Measurements from ENCODE around the gene CYB5R4.
"Not testable (repeated sequence)": the region's sequence is repeated elsewhere in the genome, so short reads cannot be mapped to it uniquely, and the experiment has no call there.

The CYB5R4 gene

GRCh38 chr6:83889621-83890020 is 30.1 kb downstream of the CYB5R4 start:
- Histone ChIP-seq H3K36me3 (replicated peaks; ENCODE audit: low read depth, low read length) (peaks cover 9% of the 10 kb centered on the region), H3K9me3 (ENCODE audit: insufficient read depth, low read length) (peaks cover 3% of the 10 kb centered on the region; the same call in 1 of the 2 replicates), H3K9ac (ENCODE audit: low read length) (no peak overlapping the region), H4K20me1 (ENCODE audit: insufficient read depth, low read length) (peaks cover 23% of the 10 kb centered on the region), H3K79me2 (ENCODE audit: low read length) (peaks cover 49% of the 10 kb centered on the region), H3K27me3 (ENCODE audit: low read depth, low read length) (no peaks in the 10 kb centered on the region), H3K4me1 (ENCODE audit: low read length) (peaks cover 16% of the 10 kb centered on the region), H2AFZ (ENCODE audit: low read depth, low read length) (no peak overlapping the region), H3K4me2 (ENCODE audit: low read length) (no peak overlapping the region), H3K27ac (ENCODE audit: low read length) (no peak overlapping the region), H3K4me3 (ENCODE audit: low read length) (no peak overlapping the region)
- TF ChIP-seq EZH2phosphoT487 (IDR thresholded peaks at IDR 0.05; ENCODE audit: low read depth) (no peak), CTCF (IDR thresholded peaks at IDR 0.05; ENCODE audit: low read depth, low read length) (no peak)

- TF ChIP-seq EZH2phosphoT487 (IDR thresholded peaks at IDR 0.05; ENCODE audit: low read depth), result no peak
- TF ChIP-seq CTCF (IDR thresholded peaks at IDR 0.05; ENCODE audit: low read depth, low read length), result no peak
- Histone ChIP-seq H4K20me1 (ENCODE audit: insufficient read depth, low read length) (peaks cover 18% of the 10 kb centered on the region), H3K9ac (ENCODE audit: low read length) (no peak overlapping the region), H3K4me1 (ENCODE audit: low read length) (peaks cover 10% of the 10 kb centered on the region), H3K4me2 (ENCODE audit: low read length) (no peak overlapping the region), H3K4me3 (ENCODE audit: low read length) (no peak overlapping the region), H3K79me2 (ENCODE audit: low read length) (peaks cover 45% of the 10 kb centered on the region), H3K9me3 (ENCODE audit: insufficient read depth, low read length) (peaks cover 3% of the 10 kb centered on the region; the same call in 1 of the 2 replicates), H2AFZ (ENCODE audit: low read depth, low read length) (no peak overlapping the region), H3K36me3 (replicated peaks; ENCODE audit: low read depth, low read length) (peaks cover 12% of the 10 kb centered on the region), H3K27me3 (ENCODE audit: low read depth, low read length) (no peaks in the 10 kb centered on the region), H3K27ac (ENCODE audit: low read length) (no peak overlapping the region)
Measured at GRCh38 chr6:83890520-83890919, 31.0 kb downstream of the CYB5R4 start.

- no peak overlapping the region for H3K4me2 ChIP-seq (ENCODE audit: low read length)
- no peak overlapping the region for H2AFZ ChIP-seq (ENCODE audit: low read depth, low read length)
- H3K9ac ChIP-seq (ENCODE audit: low read length), result no peak overlapping the region
- H3K9me3 ChIP-seq (ENCODE audit: insufficient read depth, low read length), result peaks cover 9% of the 10 kb centered on the region; the same call in 1 of the 2 replicates
- H3K36me3 ChIP-seq (replicated peaks; ENCODE audit: low read depth, low read length), result peaks cover 19% of the 10 kb centered on the region
- peaks cover 12% of the 10 kb centered on the region for H4K20me1 ChIP-seq (ENCODE audit: insufficient read depth, low read length)
- no peak overlapping the region for H3K4me3 ChIP-seq (ENCODE audit: low read length)
- no peaks in the 10 kb centered on the region for H3K27me3 ChIP-seq (ENCODE audit: low read depth, low read length)
- H3K4me1 ChIP-seq (ENCODE audit: low read length), result no peaks in the 10 kb centered on the region; the same call in 1 of the 2 replicates
- no peak overlapping the region for H3K27ac ChIP-seq (ENCODE audit: low read length)
- H3K79me2 ChIP-seq (ENCODE audit: low read length), result peaks cover 43% of the 10 kb centered on the region
- TF ChIP-seq EZH2phosphoT487 (IDR thresholded peaks at IDR 0.05; ENCODE audit: low read depth) (no peak), CTCF (IDR thresholded peaks at IDR 0.05; ENCODE audit: low read depth, low read length) (no peak)
Measured at GRCh38 chr6:83891586-83891985, 32.1 kb downstream of the CYB5R4 start.

- Histone ChIP-seq H3K9me3 (ENCODE audit: insufficient read depth, low read length) (peaks cover 10% of the 10 kb centered on the region; the same call in 1 of the 2 replicates), H4K20me1 (ENCODE audit: insufficient read depth, low read length) (peaks cover 12% of the 10 kb centered on the region), H3K79me2 (ENCODE audit: low read length) (peaks cover 35% of the 10 kb centered on the region), H3K27ac (ENCODE audit: low read length) (no peak overlapping the region), H2AFZ (ENCODE audit: low read depth, low read length) (no peak overlapping the region), H3K4me3 (ENCODE audit: low read length) (no peak overlapping the region), H3K27me3 (ENCODE audit: low read depth, low read length) (no peaks in the 10 kb centered on the region), H3K4me1 (ENCODE audit: low read length) (no peaks in the 10 kb centered on the region; the same call in 1 of the 2 replicates), H3K4me2 (ENCODE audit: low read length) (no peak overlapping the region), H3K9ac (ENCODE audit: low read length) (no peak overlapping the region), H3K36me3 (replicated peaks; ENCODE audit: low read depth, low read length) (peaks cover 20% of the 10 kb centered on the region)
- TF ChIP-seq EZH2phosphoT487 (IDR thresholded peaks at IDR 0.05; ENCODE audit: low read depth) (no peak), CTCF (IDR thresholded peaks at IDR 0.05; ENCODE audit: low read depth, low read length) (no peak)
Measured at GRCh38 chr6:83893024-83893423, 33.5 kb downstream of the CYB5R4 start.

- not testable (repeated sequence) for H2AFZ ChIP-seq (ENCODE audit: low read depth, low read length); H3K4me1 ChIP-seq (ENCODE audit: low read length); H3K4me3 ChIP-seq (ENCODE audit: low read length)
Measured at GRCh38 chr6:83897094-83897493, 37.6 kb downstream of the CYB5R4 start.

More at GRCh38 chr6:83897094-83897493, 37.6 kb downstream of the CYB5R4 start:
- not testable (repeated sequence) for H4K20me1 ChIP-seq (ENCODE audit: insufficient read depth, low read length); H3K27me3 ChIP-seq (ENCODE audit: low read depth, low read length); H3K27ac ChIP-seq (ENCODE audit: low read length); H3K4me2 ChIP-seq (ENCODE audit: low read length); H3K9me3 ChIP-seq (ENCODE audit: insufficient read depth, low read length); H3K9ac ChIP-seq (ENCODE audit: low read length)
- H3K79me2 ChIP-seq (ENCODE audit: low read length), result peaks cover 20% of the 10 kb centered on the region
- H3K36me3 ChIP-seq (replicated peaks; ENCODE audit: low read depth, low read length), result peaks cover 18% of the 10 kb centered on the region
